LHCN-M2 (cell line): ENCODE data around the gene STMP1. TPM values are rescaled to one million over a fixed set of nuclear protein-coding genes. Genes with fewer than 3 reads are reported as not detected.
"Not testable (repeated sequence)": the region's sequence is repeated elsewhere in the genome, so short reads cannot be mapped to it uniquely, and the experiment has no call there.

Experiments used
- DNase-seq: peaks from one replicate; pipeline ENCODE4 v3.0.0-alpha.2; 2012; ENCODE audit warnings: low read depth
- total RNA-seq: library from RNA; depleted of rRNA; stranded (reverse); fragments of >200 nt; gene quantifications from 2 replicates; pipeline ENCODE4 v1.2.3, GENCODE V29; 2014

Gene STMP1
- total RNA-seq, 1 experiment from 2014 or later = 26.7 TPM

GRCh38 chr7:135664046-135664589, 1.8 kb downstream of the STMP1 start:
- DNase-seq = peak; percentile 34

DNA sequence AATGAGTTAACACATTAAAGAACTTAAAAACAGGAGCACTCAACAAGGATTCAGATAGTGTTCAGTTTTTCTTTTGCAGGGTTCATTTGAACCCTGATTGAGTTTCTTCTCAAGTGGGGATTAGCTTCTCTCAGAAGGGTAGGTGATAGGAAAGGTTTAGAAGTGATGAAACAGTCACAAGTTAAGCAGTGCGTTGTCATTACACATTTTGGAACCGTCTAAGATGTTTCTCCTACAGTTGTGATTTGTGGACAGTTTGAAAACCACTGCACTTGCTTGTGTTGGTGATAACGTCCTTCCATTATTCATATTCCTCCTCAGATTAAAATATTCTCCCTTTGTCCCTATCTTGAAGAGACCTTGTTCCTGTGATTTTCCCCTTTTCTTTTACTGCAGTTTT, 2.7 kb downstream of the STMP1 start:
- no peak for DNase-seq

DNA sequence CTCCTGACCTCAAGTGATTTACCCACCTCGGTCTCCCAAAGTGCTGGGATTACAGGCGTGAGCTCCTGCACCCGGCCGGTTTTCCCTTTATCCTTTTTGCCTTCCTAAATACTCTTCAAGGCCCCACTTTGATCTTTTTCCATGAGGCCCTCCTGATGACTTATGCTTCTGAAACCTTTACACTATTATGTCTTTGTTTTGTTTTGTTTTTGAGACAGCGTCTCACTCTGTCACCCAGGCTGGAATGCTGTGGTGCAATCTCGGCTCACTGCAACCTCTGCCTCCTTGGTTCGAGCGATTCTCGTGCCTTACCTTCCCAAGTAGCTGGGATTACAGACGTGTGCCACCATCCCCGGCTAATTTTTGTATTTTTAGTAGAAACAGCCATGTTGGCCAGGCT, 3.8 kb downstream of the STMP1 start:
- DNase-seq = no peak

GRCh38 chr7:135666846-135667245, 4.5 kb downstream of the STMP1 start:
- DNase-seq = no peak

- DNase-seq = not testable (repeated sequence)
Measured at GRCh38 chr7:135667626-135668025, 5.3 kb downstream of the STMP1 start.

GRCh38 chr7:135668852-135669395, 6.6 kb downstream of the STMP1 start:
- not testable (repeated sequence) for DNase-seq

DNA sequence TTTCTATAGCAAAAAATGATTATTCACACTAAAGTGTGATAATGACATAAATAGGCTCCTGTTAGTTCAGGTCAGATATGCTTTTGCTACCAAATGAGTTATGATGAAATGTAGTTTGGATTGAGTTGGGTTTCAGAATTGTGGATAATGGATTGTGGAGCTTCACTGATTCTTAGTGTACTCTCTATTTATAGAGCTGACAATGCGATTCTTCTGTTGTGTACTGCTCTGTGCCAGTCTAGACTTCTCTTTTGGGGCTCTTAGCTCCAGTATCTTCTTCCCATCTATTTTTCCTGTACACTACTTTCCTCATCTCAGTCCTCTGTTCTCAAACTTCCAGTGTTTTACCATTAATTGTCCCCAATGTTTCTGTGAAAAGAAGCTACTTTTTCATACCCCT, 7.5 kb downstream of the STMP1 start:
- no peak for DNase-seq

DNA sequence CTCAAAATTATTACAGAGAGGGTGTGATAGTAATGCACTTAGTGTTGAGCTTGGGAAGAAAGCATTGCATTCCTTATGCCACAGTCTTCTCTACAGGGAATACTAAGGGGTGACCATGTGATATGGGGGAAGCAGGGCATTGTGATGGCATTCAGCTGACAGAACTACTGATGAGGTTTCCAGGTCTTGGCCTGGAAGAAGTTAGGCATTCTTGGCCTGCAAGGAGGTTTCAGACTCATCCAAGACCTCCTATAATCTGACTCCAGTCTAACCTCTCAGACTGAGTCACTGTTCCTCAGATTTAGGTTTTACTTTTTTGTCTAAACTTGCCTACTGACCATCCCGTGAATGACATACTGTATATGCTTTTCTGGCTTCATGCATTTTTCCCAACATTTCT, 7.9 kb downstream of the STMP1 start:
- DNase-seq = peak; percentile 90

DNA sequence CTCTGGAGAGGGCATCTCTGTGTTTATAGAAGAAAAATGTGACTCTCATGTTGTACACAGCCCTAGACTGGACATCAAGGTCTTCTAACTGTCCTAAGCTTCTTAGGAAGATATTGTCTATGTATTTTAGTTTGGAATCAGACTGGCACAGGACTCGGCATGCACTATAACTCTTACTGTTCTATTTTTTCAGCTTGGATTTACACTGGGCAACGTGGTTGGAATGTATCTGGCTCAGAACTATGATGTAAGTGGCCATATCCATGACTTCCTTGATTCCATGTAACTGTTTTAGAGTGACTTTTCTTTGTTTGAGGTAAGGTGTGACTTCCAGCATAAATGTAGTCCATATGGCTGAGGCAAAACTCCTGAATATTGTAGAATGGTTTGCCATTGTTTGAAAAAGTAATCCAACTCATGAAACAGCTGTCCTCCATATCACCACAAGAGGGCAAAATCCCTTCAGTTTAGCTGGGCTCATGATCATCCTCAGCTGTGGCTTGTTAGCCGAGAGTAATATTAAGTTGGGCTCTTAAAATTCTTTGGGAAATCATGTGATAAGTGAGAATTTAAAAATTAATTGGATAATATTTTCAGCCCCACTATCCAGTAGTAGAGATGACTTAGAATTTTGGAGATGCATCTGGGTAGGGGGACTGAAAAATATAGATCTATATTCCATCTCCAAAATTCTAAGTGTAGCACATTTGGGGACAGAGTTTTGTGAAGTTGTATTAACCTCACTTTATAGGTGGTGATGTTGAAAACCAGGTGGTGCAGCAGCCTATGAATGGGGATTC, 10.4 kb downstream of the STMP1 start:
- DNase-seq = peak; percentile 86

DNA sequence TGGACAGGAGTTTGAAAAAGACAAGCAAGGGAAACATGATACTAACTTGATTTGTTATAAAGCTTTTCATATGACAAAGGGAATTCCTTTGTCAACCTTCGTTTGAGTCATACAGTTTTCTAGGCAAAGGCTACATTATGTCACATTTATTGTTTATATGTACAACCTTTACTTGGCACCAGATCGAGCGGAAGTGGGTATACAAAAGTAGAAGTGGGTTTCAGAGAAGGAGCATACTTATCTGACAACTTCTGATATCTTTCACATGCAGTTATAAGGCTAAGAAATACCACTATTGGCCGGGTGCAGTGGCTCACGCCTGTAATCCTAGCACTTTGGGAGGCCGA, 11.0 kb downstream of the STMP1 start:
- DNase-seq = peak; percentile 85

DNA sequence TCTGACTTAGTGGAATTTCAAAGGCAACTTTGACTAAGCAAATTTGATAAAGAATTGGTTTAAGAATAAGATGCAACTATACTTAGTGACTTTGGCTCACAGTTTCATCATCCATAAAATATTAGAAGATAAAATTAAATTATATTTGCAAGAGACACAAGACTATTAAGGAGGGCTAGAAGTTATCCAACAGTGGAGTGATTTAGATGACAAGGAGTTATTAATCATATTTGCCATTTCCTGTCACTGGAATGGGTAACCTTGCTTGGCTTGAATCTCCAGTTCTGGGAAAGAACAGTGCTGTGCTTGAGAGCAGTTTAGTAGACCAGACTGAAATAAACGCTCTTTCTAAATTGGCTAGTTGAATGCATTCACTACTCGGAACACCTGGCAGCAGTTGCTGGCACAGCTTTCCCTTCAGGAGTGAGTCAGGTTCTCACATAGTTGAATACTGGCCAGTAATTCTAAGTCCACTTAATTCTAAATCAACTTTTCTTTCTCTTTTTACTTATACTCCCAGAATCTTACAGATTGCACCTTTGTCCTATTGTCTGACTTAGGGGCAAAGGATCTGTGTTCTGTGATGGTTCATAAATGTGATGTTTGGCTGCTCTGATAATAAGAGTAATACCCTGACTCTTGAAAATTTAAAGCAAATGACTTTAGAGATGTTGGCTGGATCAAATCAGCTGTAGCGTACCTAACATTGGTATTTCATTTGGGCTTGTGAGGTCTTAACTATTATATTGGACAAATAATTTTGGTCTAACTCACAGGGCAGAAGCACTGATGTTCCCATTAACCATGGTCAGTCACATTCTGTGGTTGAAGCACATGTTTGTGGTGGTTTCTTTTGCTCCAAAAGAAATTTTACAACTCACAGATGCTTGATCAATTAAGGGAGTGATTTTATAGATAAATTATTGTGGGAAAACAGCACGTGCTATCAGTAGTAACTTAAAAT, 16.6 kb downstream of the STMP1 start:
- peak; percentile 91 for DNase-seq

- DNase-seq = no peak
Measured at GRCh38 chr7:135681762-135682161, 19.4 kb downstream of the STMP1 start.

- no peak for DNase-seq
Measured at GRCh38 chr7:135682191-135682590, 19.9 kb downstream of the STMP1 start.

DNA sequence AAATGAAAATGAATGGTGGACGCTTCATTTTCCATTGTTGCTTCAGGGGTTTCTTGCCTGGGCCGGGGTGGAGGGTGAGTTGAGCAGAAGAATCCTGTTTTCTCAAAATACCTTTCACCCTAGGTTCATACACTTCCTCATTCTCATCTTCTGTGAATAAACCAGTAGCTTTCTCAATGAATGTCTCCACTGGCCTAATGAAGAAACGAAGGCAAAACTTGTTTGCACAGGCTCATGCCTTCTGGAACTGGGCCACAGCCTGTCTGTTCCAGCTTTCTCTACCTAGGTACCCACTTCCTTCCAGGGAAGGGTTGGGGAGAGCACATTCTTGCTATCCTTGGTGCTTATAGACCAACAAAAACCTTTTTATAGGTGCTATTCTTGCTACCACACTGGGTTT, 21.3 kb downstream of the STMP1 start:
- DNase-seq = no peak

DNA sequence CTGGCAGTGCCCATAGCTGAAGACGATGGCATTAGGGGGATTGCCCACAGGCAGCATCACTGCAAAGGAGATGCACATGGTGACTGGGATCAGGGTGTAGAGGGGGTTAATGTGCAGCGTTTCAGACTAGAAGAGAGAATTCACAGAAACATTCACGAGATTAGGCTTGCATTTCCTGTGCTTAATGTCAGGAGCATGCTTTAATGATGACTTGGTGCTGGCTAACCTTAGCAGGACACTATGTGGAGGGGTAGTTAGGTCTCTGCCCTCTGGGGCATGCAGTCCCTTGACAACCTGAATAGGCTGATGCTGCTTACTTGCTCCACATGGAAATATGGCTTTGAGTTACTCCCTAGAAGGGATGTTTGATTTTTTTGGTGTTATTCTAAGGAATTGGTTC, 21.8 kb downstream of the STMP1 start:
- DNase-seq = peak; percentile 68

GRCh38 chr7:135684699-135685098, 22.4 kb downstream of the STMP1 start:
- no peak for DNase-seq

GRCh38 chr7:135685306-135686084, 23.2 kb downstream of the STMP1 start:
- peak; percentile 69 for DNase-seq

DNA sequence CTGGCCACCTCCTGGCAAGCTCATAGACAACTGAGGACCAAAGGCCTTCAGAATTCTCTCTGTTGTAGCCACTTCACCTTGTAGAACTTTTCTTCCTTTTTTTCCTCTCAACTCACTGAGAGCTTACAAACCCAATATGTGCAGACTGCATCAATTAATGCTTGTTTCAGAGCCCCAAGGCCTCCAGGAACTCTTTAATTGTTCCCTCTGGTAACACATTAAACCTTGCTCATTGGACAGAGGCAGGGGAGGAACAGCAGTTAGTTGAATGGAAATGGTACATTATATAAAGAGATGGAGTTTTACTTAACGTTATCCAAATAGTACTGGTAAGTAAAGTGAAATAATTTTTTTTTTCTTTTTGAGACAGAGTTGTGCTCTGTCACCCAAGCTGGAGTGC, 25.2 kb downstream of the STMP1 start:
- DNase-seq = no peak

DNA sequence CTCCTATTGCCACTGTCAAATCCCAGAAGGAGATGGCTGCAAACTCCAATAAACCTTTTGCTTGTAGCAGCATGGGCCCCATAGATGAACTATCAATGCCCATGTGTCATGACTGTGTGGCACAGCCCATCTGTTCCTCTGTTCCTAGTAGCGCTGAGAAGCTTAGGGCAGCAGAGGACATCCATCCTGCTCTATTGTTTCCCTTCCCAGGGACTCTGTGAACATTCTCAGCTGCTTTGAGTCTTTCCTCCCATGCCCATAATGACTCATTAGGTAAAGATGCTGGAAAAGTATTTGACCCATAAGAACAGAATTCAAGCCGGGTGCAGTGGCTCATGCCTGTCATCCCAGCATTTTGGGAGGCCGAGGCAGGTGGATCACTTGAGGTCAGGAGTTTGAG, 28.3 kb downstream of the STMP1 start:
- DNase-seq = peak; percentile 99

- DNase-seq = peak; percentile 44
Measured at GRCh38 chr7:135692055-135692454, 29.7 kb downstream of the STMP1 start.

- not testable (repeated sequence) for DNase-seq
Measured at GRCh38 chr7:135692606-135693005, 30.3 kb downstream of the STMP1 start.
